Mononuclear cell (primary cell): ENCODE data around the gene TMEM167B. TPM values are rescaled to one million over a fixed set of nuclear protein-coding genes. Genes with fewer than 3 reads are reported as not detected.

ENCODE experiments used
- H3K27me3 ChIP-seq: 2 replicates; pipeline ENCODE4 v1.6.0; 2011; ENCODE audit warnings: low read length, control low read depth; ENCODE audit not compliant: insufficient read depth
- H3K4me1 ChIP-seq: 2 replicates; pipeline ENCODE4 v1.5.1; 2011; ENCODE audit warnings: mild to moderate bottlenecking, low read length, control low read depth; ENCODE audit not compliant: insufficient read depth
- H3K4me3 ChIP-seq: 2 replicates; pipeline ENCODE4 v1.5.1; 2011; ENCODE audit warnings: mild to moderate bottlenecking, low read length, moderate library complexity
- H3K9me3 ChIP-seq: 2 replicates; pipeline ENCODE4 v1.5.1; 2011; ENCODE audit warnings: low read depth, mild to moderate bottlenecking, control low read depth, low read length
- total RNA-seq: library from RNA; depleted of rRNA; stranded (reverse); fragments of >200 nt; gene quantifications from one replicate; pipeline ENCODE4 v1.2.3, GENCODE V29; 2012

TMEM167B gene
- total RNA-seq, 1 donor = 65.1 TPM

GRCh38 chr1:109067883-109068282, 22.7 kb upstream of the TMEM167B start:
- Histone ChIP-seq H3K27me3 (no peaks in the 10 kb centered on the region), H3K4me3 (no peak overlapping the region), H3K9me3 (no peaks in the 10 kb centered on the region), H3K4me1 (peaks cover 3% of the 10 kb centered on the region)

- peaks cover 5% of the 10 kb centered on the region for H3K4me1 ChIP-seq
- H3K9me3 ChIP-seq = no peaks in the 10 kb centered on the region
- no peaks in the 10 kb centered on the region for H3K27me3 ChIP-seq
- no peak overlapping the region for H3K4me3 ChIP-seq
These were observed 21.3 kb upstream of the TMEM167B start for GRCh38 chr1:109069294-109069693.

- Histone ChIP-seq H3K4me3 (peak within 1 kb of the TSS; percentile 68), H3K4me1 (peaks cover 19% of the 10 kb centered on the region), H3K27me3 (no peaks in the 10 kb centered on the region), H3K9me3 (no peaks in the 10 kb centered on the region)
These were observed 14.8 kb upstream of the TMEM167B start, which contains the start of gene TAF13 for GRCh38 chr1:109075531-109076490. TAF13 (minus strand) TSS chr1:109076003; CDS start chr1:109075947, 56 bp downstream.

GRCh38 chr1:109078317-109078716, 12.2 kb upstream of the TMEM167B start:
- no peaks in the 10 kb centered on the region for H3K27me3 ChIP-seq
- no peak overlapping the region for H3K4me3 ChIP-seq
- no peaks in the 10 kb centered on the region for H3K9me3 ChIP-seq
- H3K4me1 ChIP-seq = peaks cover 14% of the 10 kb centered on the region

- Histone ChIP-seq H3K27me3 (no peaks in the 10 kb centered on the region), H3K9me3 (no peaks in the 10 kb centered on the region), H3K4me3 (no peak overlapping the region), H3K4me1 (peaks cover 14% of the 10 kb centered on the region)
These were observed 11.3 kb upstream of the TMEM167B start for GRCh38 chr1:109079240-109079622.

- H3K27me3 ChIP-seq = no peaks in the 10 kb centered on the region
- peaks cover 7% of the 10 kb centered on the region for H3K4me1 ChIP-seq
- H3K4me3 ChIP-seq = no peak overlapping the region
- no peaks in the 10 kb centered on the region for H3K9me3 ChIP-seq
These were observed 10.0 kb upstream of the TMEM167B start for GRCh38 chr1:109080441-109081082.

GRCh38 chr1:109083501-109083900, 7.1 kb upstream of the TMEM167B start:
- H3K4me3 ChIP-seq = no peak overlapping the region
- no peaks in the 10 kb centered on the region for H3K27me3 ChIP-seq

GRCh38 chr1:109083923-109084322, 6.6 kb upstream of the TMEM167B start:
- Histone ChIP-seq H3K4me1 (peaks cover 9% of the 10 kb centered on the region), H3K27me3 (no peaks in the 10 kb centered on the region), H3K4me3 (no peak overlapping the region), H3K9me3 (no peaks in the 10 kb centered on the region)

More at GRCh38 chr1:109083501-109083900, 7.1 kb upstream of the TMEM167B start:
- H3K4me1 ChIP-seq = peaks cover 9% of the 10 kb centered on the region
- H3K9me3 ChIP-seq = no peaks in the 10 kb centered on the region

- Histone ChIP-seq H3K4me3 (no peak overlapping the region), H3K9me3 (no peaks in the 10 kb centered on the region)
These were observed 5.7 kb upstream of the TMEM167B start for GRCh38 chr1:109084563-109085517.

GRCh38 chr1:109089242-109090015, 1.1 kb upstream of the TMEM167B start:
- peaks cover 36% of the 10 kb centered on the region for H3K4me1 ChIP-seq

More at GRCh38 chr1:109084563-109085517, 5.7 kb upstream of the TMEM167B start:
- peaks cover 15% of the 10 kb centered on the region for H3K4me1 ChIP-seq
- H3K27me3 ChIP-seq = no peaks in the 10 kb centered on the region

GRCh38 chr1:109091078-109091838, 694 bp downstream of the TMEM167B start:
- peaks cover 36% of the 10 kb centered on the region for H3K4me1 ChIP-seq
- H3K9me3 ChIP-seq = no peaks in the 10 kb centered on the region
- H3K27me3 ChIP-seq = no peaks in the 10 kb centered on the region
- H3K4me3 ChIP-seq = peak overlapping the region; percentile 72

More at GRCh38 chr1:109089242-109090015, 1.1 kb upstream of the TMEM167B start:
- Histone ChIP-seq H3K9me3 (no peaks in the 10 kb centered on the region), H3K4me3 (peak overlapping the region; percentile 72), H3K27me3 (no peaks in the 10 kb centered on the region)

- no peaks in the 10 kb centered on the region for H3K9me3 ChIP-seq
- peaks cover 33% of the 10 kb centered on the region for H3K4me1 ChIP-seq
- peak overlapping the region; percentile 72 for H3K4me3 ChIP-seq
- H3K27me3 ChIP-seq = no peaks in the 10 kb centered on the region
These were observed 1.3 kb downstream of the TMEM167B start for GRCh38 chr1:109091839-109092193.

- Histone ChIP-seq H3K4me1 (peaks cover 26% of the 10 kb centered on the region), H3K4me3 (no peak overlapping the region), H3K27me3 (no peaks in the 10 kb centered on the region), H3K9me3 (no peaks in the 10 kb centered on the region)
These were observed 3.8 kb downstream of the TMEM167B start for GRCh38 chr1:109094377-109094803.
